Measurements from ENCODE around the gene IL1RN. TPM values are rescaled to one million over a fixed set of nuclear protein-coding genes. Genes with fewer than 3 reads are reported as not detected.

The IL1RN gene
- total RNA-seq, 4 donors from 2014 or later, result 0.67 to 1.3 (median 1.3) TPM; not detected in 1

- Histone ChIP-seq H3K9me3 (no peaks in the 10 kb centered on the region), H3K36me3 (no peaks in the 10 kb centered on the region), H3K27me3 (no peaks in the 10 kb centered on the region), H3K4me1 (peaks cover 0 to 10% of the 10 kb centered on the region in 2 donors), H3K4me3 (replicated peaks in 1 of 3) (no peak overlapping the region), H3K27ac (no peak overlapping the region)
- WGBS, 2 donors, result 91 to 95% methylated on average over 14 to 17 of the region's 17 CpGs
- TF ChIP-seq POLR2A (IDR thresholded peaks at IDR 0.05) (no peak), CTCF (IDR thresholded peaks at IDR 0.05) (no peak)
- intact Hi-C loops (cut with DNase I), result loop anchor here (10.0 kb wide), 1 partner anchor 242 kb away; no protein-coding TSS in a partner anchor
- DNase-seq, result no peak
Measured at GRCh38 chr2:113132414-113133021, 5.1 kb downstream of the IL1RN start.

GRCh38 chr2:113133704-113134598 lies 6.6 kb downstream of the IL1RN start:
- Histone ChIP-seq H3K4me1 (peaks cover 4 to 14% of the 10 kb centered on the region in 2 donors), H3K4me3 (replicated peaks in 1 of 3) (no peak overlapping the region), H3K9me3 (no peaks in the 10 kb centered on the region), H3K27me3 (no peaks in the 10 kb centered on the region), H3K27ac (no peak overlapping the region), H3K36me3 (no peaks in the 10 kb centered on the region)
- WGBS, 2 donors, result 70 to 85% methylated on average over 7 of the region's 7 CpGs
- TF ChIP-seq CTCF (IDR thresholded peaks at IDR 0.05) (no peak), POLR2A (IDR thresholded peaks at IDR 0.05) (no peak)
- no peak for DNase-seq
- intact Hi-C loops (cut with DNase I), result loop anchor here (10.0 kb wide), 1 partner anchor 241 kb away; no protein-coding TSS in a partner anchor

- no peaks in the 10 kb centered on the region for H3K27me3 ChIP-seq
Measured at GRCh38 chr2:113134717-113135116, 7.3 kb downstream of the IL1RN start.

GRCh38 chr2:113135317-113135716 lies 7.9 kb downstream of the IL1RN start:
- no peaks in the 10 kb centered on the region for H3K9me3 ChIP-seq
- H3K27me3 ChIP-seq, result no peaks in the 10 kb centered on the region
- 79 to 86% methylated on average over 1 of the region's 1 CpG for WGBS, 2 donors
- H3K4me3 ChIP-seq (replicated peaks in 1 of 3), result no peak overlapping the region
- TF ChIP-seq POLR2A (IDR thresholded peaks at IDR 0.05) (no peak), CTCF (IDR thresholded peaks at IDR 0.05) (no peak)
- H3K36me3 ChIP-seq, result no peaks in the 10 kb centered on the region
- H3K27ac ChIP-seq, result no peak overlapping the region
- no peak for DNase-seq
- intact Hi-C loops (cut with DNase I), result loop anchor here (10.0 kb wide), 1 partner anchor 239 kb away; no protein-coding TSS in a partner anchor
- H3K4me1 ChIP-seq, result peaks cover 6 to 17% of the 10 kb centered on the region in 2 donors

More at GRCh38 chr2:113134717-113135116, 7.3 kb downstream of the IL1RN start:
- intact Hi-C loops (cut with DNase I), result loop anchor here (10.0 kb wide), 1 partner anchor 240 kb away; no protein-coding TSS in a partner anchor
- peaks cover 6 to 17% of the 10 kb centered on the region in 2 donors for H3K4me1 ChIP-seq
- H3K36me3 ChIP-seq, result no peaks in the 10 kb centered on the region
- H3K27ac ChIP-seq, result no peak overlapping the region
- TF ChIP-seq CTCF (IDR thresholded peaks at IDR 0.05), result no peak
- TF ChIP-seq POLR2A (IDR thresholded peaks at IDR 0.05), result no peak
- H3K9me3 ChIP-seq, result no peaks in the 10 kb centered on the region
- DNase-seq, result no peak
- H3K4me3 ChIP-seq (replicated peaks in 1 of 3), result no peak overlapping the region

Measured in thyroid gland (tissue), 4 donors.